Activated naive CD8-positive, alpha-beta T cell (primary cell): Measurements from ENCODE around the gene PET100.
A peak's percentile ranks its signal among the peaks of the same experiment; 100 is the strongest.

ENCODE experiments used
- H3K27ac Mint-ChIP-seq: one replicate; pipeline ENCODE4 v1.8.0; 2021; ENCODE audit warnings: mixed read lengths
- H3K27me3 Mint-ChIP-seq: one replicate; pipeline ENCODE4 v1.8.0; 2021; ENCODE audit warnings: mixed read lengths
- H3K36me3 Mint-ChIP-seq: one replicate; pipeline ENCODE4 v1.8.0; 2021; ENCODE audit warnings: mixed read lengths
- H3K4me1 Mint-ChIP-seq: one replicate; pipeline ENCODE4 v1.8.0; 2021; ENCODE audit warnings: low read depth, mixed read lengths
- H3K4me3 Mint-ChIP-seq: one replicate; pipeline ENCODE4 v1.8.0; 2021; ENCODE audit warnings: mild to moderate bottlenecking, mixed read lengths
- H3K9me3 Mint-ChIP-seq: one replicate; pipeline ENCODE4 v1.8.0; 2021; ENCODE audit warnings: low read depth, mixed read lengths

The PET100 gene

DNA sequence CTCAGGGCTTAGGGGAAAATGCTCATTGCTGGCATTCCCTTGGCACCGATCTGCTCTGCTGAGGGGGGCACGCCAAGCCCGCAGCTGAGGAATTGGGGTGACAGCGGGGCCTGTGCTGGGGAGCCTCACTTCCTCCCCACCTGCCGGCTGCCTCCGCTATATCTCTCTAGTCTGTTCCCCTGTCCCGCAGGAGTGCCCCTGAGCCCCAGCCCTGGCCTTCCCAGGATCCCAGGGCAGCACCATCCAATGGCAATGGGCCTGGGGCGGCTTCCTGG is 16.8 kb downstream of the PET100 start:
- no peaks in the 10 kb centered on the region for H3K4me1 Mint-ChIP-seq
- H3K27ac Mint-ChIP-seq: no peak overlapping the region
- H3K9me3 Mint-ChIP-seq: no peaks in the 10 kb centered on the region
- H3K27me3 Mint-ChIP-seq: no peaks in the 10 kb centered on the region
- H3K36me3 Mint-ChIP-seq: no peaks in the 10 kb centered on the region
- H3K4me3 Mint-ChIP-seq: no peak overlapping the region

DNA sequence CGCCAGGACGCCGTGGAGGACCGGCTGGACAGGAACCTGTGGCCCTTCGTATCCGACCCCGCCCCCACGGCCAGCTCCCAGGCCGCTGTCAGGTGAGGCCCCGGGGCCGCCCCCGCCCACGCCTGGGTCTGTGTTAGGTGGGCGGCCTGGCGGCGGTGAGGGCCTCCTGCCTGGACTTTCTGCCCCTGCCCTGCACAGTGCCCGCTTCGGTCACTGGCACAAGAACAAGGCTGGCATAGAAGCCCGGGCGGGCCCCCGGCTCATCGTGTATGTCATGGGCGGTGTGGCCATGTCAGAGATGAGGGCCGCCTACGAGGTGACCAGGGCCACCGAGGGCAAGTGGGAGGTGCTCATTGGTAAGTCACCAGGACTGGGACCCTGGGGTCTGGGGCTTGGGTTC is 17.6 kb downstream of the PET100 start:
- H3K27me3 Mint-ChIP-seq: no peaks in the 10 kb centered on the region
- peaks cover 3% of the 10 kb centered on the region for H3K4me1 Mint-ChIP-seq
- no peak overlapping the region for H3K4me3 Mint-ChIP-seq
- H3K36me3 Mint-ChIP-seq: no peaks in the 10 kb centered on the region
- H3K27ac Mint-ChIP-seq: no peak overlapping the region
- no peaks in the 10 kb centered on the region for H3K9me3 Mint-ChIP-seq

DNA sequence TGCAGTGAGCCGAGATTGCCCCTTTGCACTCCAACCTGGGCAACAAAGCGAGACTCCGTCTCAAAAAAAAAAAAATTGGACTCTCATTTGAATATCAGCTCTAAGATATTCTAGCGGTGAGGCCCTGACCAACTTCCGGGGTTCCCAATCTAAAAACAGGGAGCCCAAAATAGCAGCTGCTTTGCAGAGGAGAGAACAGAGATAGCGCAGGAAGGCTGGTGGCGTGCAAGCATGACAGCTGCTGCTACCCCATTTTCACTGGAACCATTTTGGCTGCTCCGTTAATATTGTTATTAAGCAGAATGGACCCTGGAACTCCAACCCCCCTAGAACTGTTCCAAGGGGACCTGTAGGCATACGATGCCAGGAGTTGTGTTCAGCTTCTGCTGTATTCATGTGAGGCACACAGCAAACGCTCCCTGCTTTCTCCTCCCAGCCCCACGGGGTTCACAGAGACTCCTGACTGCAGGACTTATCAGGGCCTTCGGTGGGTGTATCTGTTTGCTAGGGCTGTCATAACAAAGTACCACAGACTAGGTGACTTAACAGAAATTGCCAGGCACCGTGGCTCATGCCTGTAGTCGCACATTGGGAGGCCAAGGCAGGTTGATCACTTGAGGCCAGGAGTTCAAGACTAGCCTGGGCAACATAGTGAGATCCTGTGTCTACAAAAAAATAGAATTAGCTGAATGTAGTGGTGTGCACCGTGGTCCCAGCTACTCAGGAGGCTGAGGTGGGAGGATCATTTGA is 18.8 kb downstream of the PET100 start:
- no peaks in the 10 kb centered on the region for H3K27me3 Mint-ChIP-seq
- H3K4me1 Mint-ChIP-seq: peaks cover 8% of the 10 kb centered on the region
- H3K27ac Mint-ChIP-seq: no peak overlapping the region
- H3K36me3 Mint-ChIP-seq: no peaks in the 10 kb centered on the region
- H3K9me3 Mint-ChIP-seq: no peaks in the 10 kb centered on the region
- H3K4me3 Mint-ChIP-seq: no peak overlapping the region

DNA sequence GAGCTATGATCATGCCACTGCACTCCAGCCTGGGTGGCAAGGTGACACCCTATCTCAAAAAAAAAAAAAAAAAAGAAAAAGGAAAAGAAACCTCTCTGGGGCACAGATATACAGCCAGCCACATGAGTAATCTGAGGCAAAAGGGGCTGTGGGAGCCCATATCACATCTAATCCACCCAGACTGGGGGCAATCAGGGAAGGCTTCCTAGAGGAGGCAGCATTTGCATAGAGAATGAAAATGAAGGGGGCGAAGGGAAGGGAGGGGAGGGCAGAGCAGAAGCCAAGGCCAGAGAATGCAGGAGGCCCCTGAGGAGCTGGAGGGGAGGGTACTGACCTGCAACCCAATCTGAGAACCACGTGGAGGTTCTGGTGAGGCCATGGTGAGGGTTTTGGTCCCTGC is 20.6 kb downstream of the PET100 start:
- Mint-ChIP-seq H3K27ac (no peak overlapping the region), H3K9me3 (no peaks in the 10 kb centered on the region)

DNA sequence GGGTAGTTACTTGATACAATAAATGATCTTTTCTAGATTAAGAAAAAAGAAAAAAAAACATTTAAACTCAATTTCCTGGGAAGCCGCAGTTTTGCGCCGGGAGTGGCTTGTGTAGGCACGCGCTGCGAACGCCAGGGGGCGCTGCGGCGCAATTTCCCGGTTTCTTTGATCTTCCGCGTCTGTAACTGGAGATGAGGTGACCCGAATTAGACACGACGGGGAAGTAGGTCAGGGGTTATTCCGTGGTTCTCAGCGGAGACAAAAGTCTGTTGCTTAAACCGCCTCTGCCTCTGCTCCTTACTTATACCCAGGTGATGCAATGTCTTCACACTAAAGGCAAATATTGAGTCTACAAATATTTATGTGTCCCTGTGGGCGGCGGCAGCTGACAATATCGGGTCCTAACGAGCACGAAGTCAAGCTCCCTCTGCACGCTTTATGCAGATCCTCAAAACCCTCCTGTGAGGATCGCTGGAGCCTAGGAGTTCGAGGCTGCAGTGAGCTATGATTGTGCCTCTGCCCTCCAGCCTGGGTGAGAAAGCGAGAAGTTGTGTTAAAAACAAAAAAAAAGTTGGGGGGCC is 22.6 kb downstream of the PET100 start:
- Mint-ChIP-seq H3K36me3 (no peaks in the 10 kb centered on the region), H3K27me3 (no peaks in the 10 kb centered on the region), H3K27ac (no peak overlapping the region), H3K4me3 (peak overlapping the region; percentile 76), H3K4me1 (peaks cover 10% of the 10 kb centered on the region), H3K9me3 (no peaks in the 10 kb centered on the region)

More for the DNA sequence above, 20.6 kb downstream of the PET100 start:
- H3K4me1 Mint-ChIP-seq: peaks cover 8% of the 10 kb centered on the region
- H3K36me3 Mint-ChIP-seq: no peaks in the 10 kb centered on the region
- no peaks in the 10 kb centered on the region for H3K27me3 Mint-ChIP-seq
- no peak overlapping the region for H3K4me3 Mint-ChIP-seq

DNA sequence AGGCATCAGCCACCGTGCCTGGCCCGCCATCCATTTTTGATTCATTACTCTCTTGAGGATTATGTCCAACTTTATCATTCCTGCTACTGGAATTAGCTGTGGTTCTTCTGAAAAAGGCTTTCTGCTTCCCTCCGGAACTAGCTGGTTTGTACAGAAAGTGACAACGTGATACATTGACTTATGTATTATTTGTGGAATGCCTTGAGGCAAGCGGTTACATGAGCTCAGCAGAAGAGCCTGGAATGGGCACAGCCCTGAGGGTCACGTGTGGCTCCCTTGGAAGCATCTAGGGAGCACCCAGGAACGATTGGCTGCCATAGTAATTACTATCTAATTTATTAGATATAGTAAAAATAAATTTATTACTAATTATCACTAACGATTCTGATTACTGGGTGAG is 24.8 kb downstream of the PET100 start:
- no peak overlapping the region for H3K4me3 Mint-ChIP-seq
- peaks cover 23% of the 10 kb centered on the region for H3K4me1 Mint-ChIP-seq
- H3K27me3 Mint-ChIP-seq: no peaks in the 10 kb centered on the region
- no peaks in the 10 kb centered on the region for H3K9me3 Mint-ChIP-seq
- no peaks in the 10 kb centered on the region for H3K36me3 Mint-ChIP-seq
- H3K27ac Mint-ChIP-seq: no peak overlapping the region

DNA sequence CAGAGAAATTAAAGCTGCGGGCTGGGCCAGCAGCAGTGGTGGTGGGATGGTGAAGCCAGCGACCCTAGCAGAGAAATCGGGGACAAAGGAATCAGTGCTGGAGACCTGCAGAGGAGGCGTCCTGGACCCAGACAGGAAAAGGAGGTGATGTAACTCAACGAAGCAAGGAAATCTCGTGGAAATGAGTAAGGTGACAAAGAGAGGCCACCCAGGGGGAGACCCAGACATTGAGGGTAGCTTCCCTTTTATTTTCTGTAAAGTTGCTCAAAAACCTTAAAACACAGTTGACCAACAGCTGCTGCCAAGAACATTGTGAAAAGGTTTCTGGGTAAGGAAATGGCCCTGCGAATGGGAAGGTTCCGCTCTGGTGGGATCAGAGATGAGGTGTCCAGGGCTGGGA is 26.0 kb downstream of the PET100 start:
- no peaks in the 10 kb centered on the region for H3K36me3 Mint-ChIP-seq
- H3K27me3 Mint-ChIP-seq: no peaks in the 10 kb centered on the region
- no peak overlapping the region for H3K4me3 Mint-ChIP-seq
- peaks cover 23% of the 10 kb centered on the region for H3K4me1 Mint-ChIP-seq
- no peak overlapping the region for H3K27ac Mint-ChIP-seq
- no peaks in the 10 kb centered on the region for H3K9me3 Mint-ChIP-seq

DNA sequence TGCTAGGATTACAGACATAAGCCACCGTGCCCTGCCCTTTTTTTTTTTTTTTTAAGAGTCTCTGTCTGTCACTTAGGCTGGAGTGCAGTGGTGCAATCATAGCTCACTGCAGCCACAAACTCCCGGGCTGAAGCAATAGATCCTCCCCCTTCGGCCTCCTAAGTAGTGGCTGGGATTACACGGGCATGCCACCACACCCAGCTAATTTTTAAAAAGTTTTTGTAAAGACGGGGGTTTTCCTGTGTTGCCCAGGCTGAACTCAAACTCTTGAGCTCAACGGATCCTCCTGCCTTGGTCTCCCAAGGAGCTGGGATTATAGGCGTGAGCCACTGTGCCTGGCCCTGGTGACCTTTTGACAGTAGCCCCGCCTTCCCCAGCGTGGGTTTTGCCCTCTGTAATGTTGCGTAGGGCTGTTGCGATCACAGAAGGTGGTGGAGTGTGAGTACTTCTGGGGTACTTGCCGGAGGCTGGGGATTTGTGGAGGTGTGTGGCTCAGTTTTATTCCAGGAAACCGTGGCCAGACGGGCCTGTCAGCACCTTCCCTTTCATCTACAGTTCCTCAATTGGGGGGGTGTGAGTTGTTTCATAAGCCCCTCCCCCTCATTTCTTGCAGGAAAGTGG is 27.6 kb downstream of the PET100 start:
- Mint-ChIP-seq H3K4me1 (peaks cover 19% of the 10 kb centered on the region), H3K4me3 (no peak overlapping the region), H3K9me3 (no peaks in the 10 kb centered on the region), H3K36me3 (no peaks in the 10 kb centered on the region), H3K27me3 (no peaks in the 10 kb centered on the region), H3K27ac (no peak overlapping the region)

DNA sequence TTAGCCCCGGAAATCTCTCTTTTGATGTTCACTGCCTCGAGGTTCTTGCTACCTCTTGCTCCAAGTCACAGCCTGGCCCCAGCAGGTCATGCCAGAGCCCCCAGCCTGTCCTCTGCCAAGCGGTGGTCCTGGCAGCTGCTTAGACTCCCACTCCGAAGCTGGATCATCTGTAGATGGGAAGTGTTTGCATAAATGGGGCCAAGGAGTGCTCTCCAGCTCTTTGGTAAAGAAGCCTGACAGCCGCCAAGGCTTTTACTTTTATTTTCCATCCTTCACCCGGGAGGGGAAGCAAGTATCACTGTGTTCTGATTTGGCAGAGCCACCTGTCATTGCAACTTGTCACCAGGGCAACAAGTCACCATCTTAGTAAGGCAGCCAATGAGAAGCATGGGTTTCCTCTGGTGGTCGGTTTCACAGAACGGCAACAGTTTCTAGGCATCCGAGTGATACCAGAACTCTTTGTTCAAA is 28.7 kb downstream of the PET100 start:
- no peaks in the 10 kb centered on the region for H3K27me3 Mint-ChIP-seq
- H3K36me3 Mint-ChIP-seq: no peaks in the 10 kb centered on the region
- peaks cover 15% of the 10 kb centered on the region for H3K4me1 Mint-ChIP-seq

DNA sequence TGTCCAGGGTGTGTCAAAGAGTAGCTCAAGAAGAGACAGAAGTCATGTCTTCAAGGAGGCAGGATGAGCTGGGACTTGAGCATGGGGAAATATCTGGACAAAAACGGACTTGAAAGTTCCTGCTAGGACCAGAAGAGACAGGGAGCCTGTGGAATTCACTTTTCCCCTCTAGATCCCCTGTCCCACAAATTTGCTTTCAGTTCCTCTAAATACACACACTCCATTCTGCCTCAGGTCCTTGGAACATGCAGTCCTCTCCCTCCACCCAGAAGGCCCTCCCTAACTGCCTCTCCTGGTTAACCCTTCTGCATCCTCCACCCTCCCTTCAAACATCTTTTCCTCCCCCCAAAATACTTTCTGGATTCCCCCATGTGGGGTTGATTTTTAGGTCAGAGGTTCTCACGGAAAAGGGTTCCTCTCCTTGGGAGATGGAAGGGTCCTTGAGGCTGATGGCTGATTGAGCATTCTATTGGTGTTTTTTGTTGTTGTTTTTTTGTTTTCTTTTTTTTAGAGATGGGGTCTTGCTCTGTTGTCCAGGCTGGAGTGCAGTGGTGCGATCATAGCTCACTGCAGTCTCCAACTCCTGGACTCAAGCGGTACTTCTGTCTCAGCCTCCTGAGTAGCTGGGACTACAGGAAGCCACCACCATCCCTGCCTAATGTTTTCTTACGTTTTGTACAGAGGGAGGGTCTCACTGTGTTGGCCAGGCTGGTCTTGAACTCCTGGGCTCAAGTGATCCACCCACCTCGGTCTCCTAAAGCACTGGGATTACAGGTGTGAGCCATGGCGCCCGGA is 32.3 kb downstream of the PET100 start:
- Mint-ChIP-seq H3K36me3 (no peaks in the 10 kb centered on the region), H3K9me3 (no peaks in the 10 kb centered on the region), H3K4me3 (no peak overlapping the region), H3K4me1 (peaks cover 15% of the 10 kb centered on the region), H3K27ac (no peak overlapping the region), H3K27me3 (peaks cover 1% of the 10 kb centered on the region)

More for the DNA sequence above, 28.7 kb downstream of the PET100 start:
- H3K27ac Mint-ChIP-seq: peak overlapping the region; percentile 82
- no peaks in the 10 kb centered on the region for H3K9me3 Mint-ChIP-seq
- peak overlapping the region; percentile 61 for H3K4me3 Mint-ChIP-seq

DNA sequence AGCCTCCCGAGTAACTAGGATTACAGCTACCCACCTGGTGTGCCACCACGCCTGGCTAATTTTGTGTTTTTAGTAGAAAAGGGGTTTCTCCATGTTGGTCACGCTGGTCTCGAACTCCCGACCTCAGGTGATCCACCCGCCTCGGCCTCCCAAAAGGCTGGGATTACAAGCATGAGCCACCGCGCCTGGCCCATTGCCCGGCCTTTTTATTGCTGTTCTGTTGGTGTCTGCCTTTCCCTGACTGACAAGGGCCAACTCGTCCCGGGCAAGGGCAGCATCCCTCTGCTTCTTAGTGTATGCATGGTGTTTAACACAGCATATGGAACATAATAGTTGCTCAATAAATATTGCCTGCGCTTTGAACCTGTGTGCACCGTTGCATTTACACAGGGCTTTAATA is 33.1 kb downstream of the PET100 start:
- no peaks in the 10 kb centered on the region for H3K9me3 Mint-ChIP-seq
- peaks cover 1% of the 10 kb centered on the region for H3K27me3 Mint-ChIP-seq
- H3K4me3 Mint-ChIP-seq: no peak overlapping the region
- H3K36me3 Mint-ChIP-seq: no peaks in the 10 kb centered on the region
- H3K4me1 Mint-ChIP-seq: peaks cover 9% of the 10 kb centered on the region
- H3K27ac Mint-ChIP-seq: no peak overlapping the region

DNA sequence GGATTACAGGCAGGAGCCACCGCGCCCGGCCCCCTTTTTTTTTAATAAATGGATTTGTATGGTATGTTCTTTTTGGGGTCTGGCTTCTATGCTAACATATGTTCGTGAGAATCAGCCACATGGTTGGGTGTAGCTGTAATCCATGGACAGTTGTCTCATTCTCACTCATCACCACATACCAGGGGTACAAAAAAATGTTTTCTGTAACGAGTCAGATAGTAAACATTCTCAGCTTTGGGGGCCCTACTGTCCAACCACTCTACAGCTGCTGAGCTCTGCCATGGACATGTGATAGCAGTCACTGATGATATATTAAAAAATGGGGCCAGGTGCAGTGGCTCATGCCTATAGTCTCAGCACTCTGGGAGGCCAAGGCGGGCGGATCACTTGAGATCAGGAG is 34.1 kb downstream of the PET100 start:
- Mint-ChIP-seq H3K36me3 (no peaks in the 10 kb centered on the region), H3K27me3 (peaks cover 1% of the 10 kb centered on the region), H3K4me1 (peaks cover under 1% of the 10 kb centered on the region), H3K4me3 (no peak overlapping the region), H3K9me3 (no peaks in the 10 kb centered on the region), H3K27ac (no peak overlapping the region)

DNA sequence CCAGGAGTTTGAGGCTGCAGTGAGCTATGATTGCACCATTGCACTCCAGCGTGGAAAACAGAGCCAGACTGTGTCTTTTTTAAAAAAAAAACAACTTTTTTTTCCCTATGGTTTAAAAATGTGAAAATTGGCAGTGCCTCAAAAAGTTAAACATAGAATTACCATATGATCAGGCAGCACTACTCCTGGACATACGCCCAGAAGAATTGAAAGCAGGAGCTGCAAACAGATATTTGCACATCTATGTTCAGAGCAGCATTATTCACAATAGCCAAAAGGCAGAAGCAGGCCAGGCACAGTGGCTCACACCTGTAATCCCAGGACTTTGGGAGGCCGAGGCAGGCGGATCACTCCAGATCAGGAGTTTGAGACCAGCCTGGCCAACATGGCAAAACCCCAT is 35.5 kb downstream of the PET100 start:
- H3K4me3 Mint-ChIP-seq: no peak overlapping the region
- no peaks in the 10 kb centered on the region for H3K9me3 Mint-ChIP-seq
- H3K27ac Mint-ChIP-seq: no peak overlapping the region
- no peaks in the 10 kb centered on the region for H3K36me3 Mint-ChIP-seq
- peaks cover 8% of the 10 kb centered on the region for H3K4me1 Mint-ChIP-seq
- H3K27me3 Mint-ChIP-seq: peaks cover 5% of the 10 kb centered on the region

DNA sequence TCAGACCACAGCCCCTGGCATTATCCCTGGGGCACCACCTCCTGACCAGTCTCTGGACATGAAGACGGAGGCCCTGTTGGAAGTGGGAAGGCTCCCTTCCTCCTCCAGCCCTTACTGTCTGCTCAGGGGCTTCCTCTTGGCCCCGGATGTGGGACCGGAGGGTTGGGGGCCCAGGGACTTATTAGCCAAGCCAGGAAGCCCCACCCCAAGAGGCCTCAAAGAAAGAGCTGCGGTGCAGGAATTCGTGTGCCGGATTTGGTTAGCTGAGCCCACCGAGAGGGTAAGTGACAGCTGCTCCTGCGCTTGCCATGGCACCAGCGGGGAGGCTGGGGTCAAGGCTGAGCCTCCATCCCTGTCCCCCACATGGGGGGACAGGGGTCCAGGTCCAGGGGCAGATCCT is 39.2 kb downstream of the PET100 start, which contains the start of gene RETN:
RETN (plus strand) TSS at position 208 of the 400 bp plus-strand sequence. CDS start 278 bp downstream, outside the sequence.
- peaks cover 13% of the 10 kb centered on the region for H3K27me3 Mint-ChIP-seq
- H3K27ac Mint-ChIP-seq: peak within 1 kb of the TSS; percentile 43
- peaks cover 14% of the 10 kb centered on the region for H3K4me1 Mint-ChIP-seq
- peak within 1 kb of the TSS; percentile 65 for H3K4me3 Mint-ChIP-seq
- no peaks in the 10 kb centered on the region for H3K36me3 Mint-ChIP-seq
- no peaks in the 10 kb centered on the region for H3K9me3 Mint-ChIP-seq

DNA sequence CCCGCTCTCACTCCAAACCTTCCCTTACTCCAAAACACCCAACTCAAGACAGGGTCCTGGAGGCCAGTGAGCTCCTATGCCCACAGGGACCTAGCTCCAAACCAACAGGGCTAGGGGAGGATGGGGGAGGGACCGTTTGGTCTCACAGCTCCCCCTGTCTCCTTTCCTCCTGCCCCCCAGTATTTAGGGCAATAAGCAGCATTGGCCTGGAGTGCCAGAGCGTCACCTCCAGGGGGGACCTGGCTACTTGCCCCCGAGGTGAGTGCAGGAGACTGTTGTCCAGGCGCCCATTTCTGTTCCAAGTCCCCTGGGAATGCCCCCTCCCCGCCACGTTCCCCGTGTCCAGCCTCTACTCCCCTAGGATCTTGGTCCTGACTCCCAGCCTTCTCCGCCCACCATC is 40.0 kb downstream of the PET100 start:
- Mint-ChIP-seq H3K4me3 (peak overlapping the region; percentile 65), H3K27ac (peak overlapping the region; percentile 43), H3K27me3 (peaks cover 18% of the 10 kb centered on the region), H3K36me3 (no peaks in the 10 kb centered on the region), H3K9me3 (no peaks in the 10 kb centered on the region), H3K4me1 (peaks cover 20% of the 10 kb centered on the region)
